SU-DHL-6 (cell line): ENCODE data around the gene PRKAB2.

Experiments
- CTCF ChIP-seq: fragments of 200-600 bp; sonication (generic); IDR thresholded peaks from one replicate; pipeline ENCODE4 v1.5.1; 2017; ENCODE audit warnings: antibody characterized with exemption, mild to moderate bottlenecking, low read length, moderate library complexity; ENCODE audit not compliant: insufficient read depth, poor library complexity, severe bottlenecking
- EZH2phosphoT487 ChIP-seq: fragments of 200-600 bp; sonication (generic), shearing (Covaris generic); conservative IDR thresholded peaks from 2 replicates; pipeline ENCODE4 v1.6.1; 2018; ENCODE audit warnings: mild to moderate bottlenecking, antibody characterized with exemption, low read length, moderate library complexity, mixed read lengths

GRCh38 chr1:147211577-147211976 is 39.3 kb upstream of the PRKAB2 start:
- no peak for TF ChIP-seq CTCF
- no peak for TF ChIP-seq EZH2phosphoT487
